NOMO-1 treated with dmso at 0.1 percent for 144 hours (cell line): Measurements from ENCODE around the gene FBXL14.
"Not testable (repeated sequence)": the region's sequence is repeated elsewhere in the genome, so short reads cannot be mapped to it uniquely, and the experiment has no call there.

Source experiments
- DNase-seq: peaks from one replicate; lab custom pipeline; 2025; ENCODE audit not compliant: unreplicated experiment; lab: John Stamatoyannopoulos, UW

Gene FBXL14

GRCh38 chr12:1620092-1620491 lies 25.7 kb upstream of the FBXL14 start:
- no peak for DNase-seq

- peak; percentile 84 for DNase-seq
Measured at GRCh38 chr12:1619587-1619986, 25.2 kb upstream of the FBXL14 start.

GRCh38 chr12:1619159-1619558 lies 24.8 kb upstream of the FBXL14 start:
- no peak for DNase-seq

GRCh38 chr12:1618489-1618888 lies 24.1 kb upstream of the FBXL14 start:
- DNase-seq = no peak

GRCh38 chr12:1616233-1617066 lies 22.1 kb upstream of the FBXL14 start:
- DNase-seq = peak; percentile 62

- no peak for DNase-seq
Measured at GRCh38 chr12:1614360-1614759, 20.0 kb upstream of the FBXL14 start.

- no peak for DNase-seq
Measured at GRCh38 chr12:1613860-1614259, 19.5 kb upstream of the FBXL14 start.

GRCh38 chr12:1611803-1612572 lies 17.6 kb upstream of the FBXL14 start:
- no peak for DNase-seq

GRCh38 chr12:1610072-1610643 lies 15.8 kb upstream of the FBXL14 start:
- no peak for DNase-seq

GRCh38 chr12:1608713-1609119 lies 14.3 kb upstream of the FBXL14 start:
- DNase-seq = no peak

- DNase-seq = no peak
Measured at GRCh38 chr12:1607940-1608712, 13.7 kb upstream of the FBXL14 start.

- DNase-seq = peak; percentile 49
Measured at GRCh38 chr12:1606021-1606622, 11.7 kb upstream of the FBXL14 start.

GRCh38 chr12:1605129-1606020 lies 11.0 kb upstream of the FBXL14 start:
- DNase-seq = peak; percentile 62

- no peak for DNase-seq
Measured at GRCh38 chr12:1604464-1604863, 10.1 kb upstream of the FBXL14 start.

GRCh38 chr12:1603269-1603993 lies 9.1 kb upstream of the FBXL14 start:
- DNase-seq = no peak

GRCh38 chr12:1602706-1603105 lies 8.3 kb upstream of the FBXL14 start:
- DNase-seq = not testable (repeated sequence)

GRCh38 chr12:1598757-1599156 lies 4.4 kb upstream of the FBXL14 start:
- DNase-seq = no peak

GRCh38 chr12:1595690-1596347 lies 1.4 kb upstream of the FBXL14 start:
- DNase-seq = no peak
